Cardiac muscle cell (in vitro differentiated cells and primary cell): ENCODE results near the gene PDSS2. TPM values are rescaled to one million over a fixed set of nuclear protein-coding genes. Genes with fewer than 3 reads are reported as not detected.

ENCODE experiments used
- DNase-seq, 2 donors: peaks; one replicate each; pipeline versions ENCODE4 v3.0.0 to v3.0.0-alpha.2; 2010 to 2017; ENCODE audit warnings: low read depth in 1 of 2, low spot score in 1 of 2
- H3K27ac ChIP-seq: fragments of 200-600 bp; sonication (generic); 2 replicates; pipeline ENCODE4 v1.5.1; 2016
- H3K27me3 ChIP-seq: fragments of 200-600 bp; sonication (generic); 2 replicates; pipeline ENCODE4 v1.6.0; 2016; ENCODE audit warnings: control low read depth
- H3K36me3 ChIP-seq: fragments of 200-600 bp; sonication (generic); 2 replicates; pipeline ENCODE4 v1.5.1; 2016; ENCODE audit warnings: control low read depth
- H3K4me1 ChIP-seq: fragments of 200-600 bp; sonication (generic); 2 replicates; pipeline ENCODE4 v1.8.1; 2017; ENCODE audit warnings: low read depth, mild to moderate bottlenecking, mixed run types
- H3K4me3 ChIP-seq: fragments of 200-600 bp; sonication (generic); 2 replicates; pipeline ENCODE4 v1.5.1; 2016; ENCODE audit warnings: mild to moderate bottlenecking
- H3K9me3 ChIP-seq: fragments of 200-600 bp; sonication (generic); 2 replicates; pipeline ENCODE4 v1.5.1; 2017; ENCODE audit warnings: low read depth, mild to moderate bottlenecking, control low read depth
- CTCF ChIP-seq: IDR thresholded peaks from 2 replicates; pipeline ENCODE4 v1.5.1; 2012; ENCODE audit warnings: low read depth, mild to moderate bottlenecking, low read length
- polyA plus RNA-seq: library from polyadenylated mRNA; unstranded; fragments of >200 nt; fragmentation: Nextera tagmentation; extraction: Ambion mirVana; gene quantifications from 2 replicates; pipeline ENCODE4 v1.2.1, GENCODE V29; 2016
- total RNA-seq: library from RNA; depleted of rRNA; stranded (reverse); fragments of >200 nt; gene quantifications from 2 replicates; pipeline ENCODE4 v1.2.3, GENCODE V29; 2016

PDSS2 gene
- total and polyA plus RNA-seq, 2 experiments from 2014 or later, result 12.3 to 19.4 TPM

GRCh38 chr6:107495196-107495643, 35.9 kb upstream of the PDSS2 start:
- no peak overlapping the region for H3K4me3 ChIP-seq
- no peaks in the 10 kb centered on the region for H3K36me3 ChIP-seq
- no peak for TF ChIP-seq CTCF
- peaks cover 42% of the 10 kb centered on the region for H3K4me1 ChIP-seq
- no peaks in the 10 kb centered on the region for H3K27me3 ChIP-seq
- no peaks in the 10 kb centered on the region for H3K9me3 ChIP-seq
- DNase-seq, result peak in 1 of 2 donors; percentile 73
- peak overlapping the region; percentile 86 for H3K27ac ChIP-seq

GRCh38 chr6:107493158-107494057, 34.0 kb upstream of the PDSS2 start:
- H3K27ac ChIP-seq, result peak overlapping the region; percentile 86
- peaks cover 2% of the 10 kb centered on the region for H3K27me3 ChIP-seq
- TF ChIP-seq CTCF, result no peak
- H3K9me3 ChIP-seq, result no peaks in the 10 kb centered on the region
- no peaks in the 10 kb centered on the region for H3K36me3 ChIP-seq
- peak overlapping the region; percentile 98 for H3K4me3 ChIP-seq
- peaks cover 42% of the 10 kb centered on the region for H3K4me1 ChIP-seq
- peak; percentile 61 to 77 for DNase-seq

- Histone ChIP-seq H3K27me3 (peaks cover 16% of the 10 kb centered on the region), H3K36me3 (no peaks in the 10 kb centered on the region), H3K4me3 (peak overlapping the region; percentile 98), H3K4me1 (peaks cover 39% of the 10 kb centered on the region), H3K27ac (peak overlapping the region; percentile 86), H3K9me3 (no peaks in the 10 kb centered on the region)
- peak in 1 of 2 donors; percentile 87 for DNase-seq
- no peak for TF ChIP-seq CTCF
Measured at GRCh38 chr6:107491760-107492660, 32.6 kb upstream of the PDSS2 start.

GRCh38 chr6:107491138-107491609, 31.8 kb upstream of the PDSS2 start:
- no peaks in the 10 kb centered on the region for H3K36me3 ChIP-seq
- peak overlapping the region; percentile 40 for H3K27ac ChIP-seq
- H3K27me3 ChIP-seq, result peaks cover 24% of the 10 kb centered on the region
- TF ChIP-seq CTCF, result no peak
- H3K9me3 ChIP-seq, result no peaks in the 10 kb centered on the region
- peak overlapping the region; percentile 98 for H3K4me3 ChIP-seq
- peak; percentile 76 to 78 for DNase-seq
- peaks cover 32% of the 10 kb centered on the region for H3K4me1 ChIP-seq

- TF ChIP-seq CTCF, result no peak
- peak overlapping the region; percentile 40 for H3K27ac ChIP-seq
- no peaks in the 10 kb centered on the region for H3K36me3 ChIP-seq
- peaks cover 29% of the 10 kb centered on the region for H3K4me1 ChIP-seq
- peaks cover 27% of the 10 kb centered on the region for H3K27me3 ChIP-seq
- peak overlapping the region; percentile 98 for H3K4me3 ChIP-seq
- H3K9me3 ChIP-seq, result no peaks in the 10 kb centered on the region
- DNase-seq, result no peak
Measured at GRCh38 chr6:107490566-107491137, 31.3 kb upstream of the PDSS2 start.
